GM23338 (cell line): Measurements from ENCODE around the gene ACADVL.

Experiments
- EZH2phosphoT487 ChIP-seq: fragments of 200-600 bp; sonication (generic); IDR thresholded peaks from one replicate; pipeline ENCODE4 v1.8.1; 2018; ENCODE audit warnings: antibody characterized with exemption; ENCODE audit not compliant: unreplicated experiment
- JUNB ChIP-seq: IDR thresholded peaks from one replicate; pipeline ENCODE4 v1.6.1; 2016; ENCODE audit warnings: antibody characterized with exemption; ENCODE audit not compliant: unreplicated experiment
- POLR2AphosphoS5 ChIP-seq: IDR thresholded peaks from 2 replicates; pipeline ENCODE4 v1.6.1; 2016; ENCODE audit warnings: antibody characterized with exemption, low read depth
- TF ChIP-seq, protein P1 (sequence below), 2 experiments: fragments of 200-600 bp in 1 of 2; sonication (generic) in 1 of 2; conservative IDR thresholded peaks; 2 replicates each; pipeline versions ENCODE4 v1.5.1 to v1.6.1; 2016 to 2017; ENCODE audit warnings: antibody characterized with exemption in 2 of 2, low read depth in 2 of 2, mild to moderate bottlenecking in 2 of 2, moderate library complexity in 1 of 2

DNA sequence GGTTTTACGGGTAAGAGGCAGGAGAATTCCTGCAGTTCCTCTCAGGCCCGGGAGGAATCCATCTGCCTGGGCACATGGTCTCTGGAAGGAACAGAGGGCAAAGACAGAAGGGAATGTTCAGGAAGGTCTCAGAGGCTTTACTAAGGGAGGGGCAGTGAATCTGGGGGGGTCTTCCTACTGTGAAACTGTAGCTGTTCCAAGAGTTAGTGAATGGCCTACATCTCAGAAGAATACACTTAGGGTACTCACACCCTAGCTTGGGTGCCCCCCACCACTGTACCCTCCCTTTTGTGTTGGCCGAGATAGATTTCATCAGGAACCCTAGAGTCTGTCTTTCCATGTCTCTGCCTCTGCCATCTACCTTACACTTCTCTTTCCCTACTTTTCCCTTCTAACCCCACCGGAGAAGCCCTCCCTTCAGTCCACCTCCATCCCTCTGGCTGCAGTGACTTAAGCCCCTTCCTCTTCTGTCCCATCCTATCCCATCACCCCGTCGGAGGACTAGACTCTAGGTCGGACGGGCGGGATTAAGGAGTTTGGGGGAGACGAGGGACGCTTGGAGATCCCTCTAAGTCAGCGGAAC, 418 bp upstream of the ACADVL start:
- TF ChIP-seq, protein P1, sequence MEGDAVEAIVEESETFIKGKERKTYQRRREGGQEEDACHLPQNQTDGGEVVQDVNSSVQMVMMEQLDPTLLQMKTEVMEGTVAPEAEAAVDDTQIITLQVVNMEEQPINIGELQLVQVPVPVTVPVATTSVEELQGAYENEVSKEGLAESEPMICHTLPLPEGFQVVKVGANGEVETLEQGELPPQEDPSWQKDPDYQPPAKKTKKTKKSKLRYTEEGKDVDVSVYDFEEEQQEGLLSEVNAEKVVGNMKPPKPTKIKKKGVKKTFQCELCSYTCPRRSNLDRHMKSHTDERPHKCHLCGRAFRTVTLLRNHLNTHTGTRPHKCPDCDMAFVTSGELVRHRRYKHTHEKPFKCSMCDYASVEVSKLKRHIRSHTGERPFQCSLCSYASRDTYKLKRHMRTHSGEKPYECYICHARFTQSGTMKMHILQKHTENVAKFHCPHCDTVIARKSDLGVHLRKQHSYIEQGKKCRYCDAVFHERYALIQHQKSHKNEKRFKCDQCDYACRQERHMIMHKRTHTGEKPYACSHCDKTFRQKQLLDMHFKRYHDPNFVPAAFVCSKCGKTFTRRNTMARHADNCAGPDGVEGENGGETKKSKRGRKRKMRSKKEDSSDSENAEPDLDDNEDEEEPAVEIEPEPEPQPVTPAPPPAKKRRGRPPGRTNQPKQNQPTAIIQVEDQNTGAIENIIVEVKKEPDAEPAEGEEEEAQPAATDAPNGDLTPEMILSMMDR (conservative IDR thresholded peaks at IDR 0.05; ENCODE audit: low read depth in 2 of 2), result no peak
- no peak for TF ChIP-seq EZH2phosphoT487
- TF ChIP-seq POLR2AphosphoS5, result no peak
- no peak for TF ChIP-seq JUNB
